ENCODE results near the gene PPP1R14C.

The PPP1R14C gene

DNA sequence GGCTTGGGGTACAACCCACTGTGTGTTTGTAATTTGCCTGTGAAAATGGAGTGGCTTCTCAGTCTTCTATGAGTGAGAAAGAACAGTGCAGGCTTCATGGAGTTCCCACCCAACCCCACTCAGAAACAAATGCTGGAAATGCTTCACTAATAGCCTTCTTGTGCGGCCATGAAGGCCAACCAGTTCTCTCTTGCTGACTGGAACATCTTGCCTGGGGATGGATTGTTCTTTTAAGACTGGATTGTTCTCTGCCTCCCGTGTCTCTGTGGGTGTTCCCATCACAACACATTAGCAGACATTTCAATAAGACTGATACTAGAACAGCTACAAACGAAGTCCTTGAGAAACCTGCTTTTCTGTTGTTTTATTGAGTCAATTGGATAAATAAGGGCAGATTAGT, 110.6 kb downstream of the PPP1R14C start:
- Mint-ChIP-seq H3K4me1 (ENCODE audit: low read depth) (peaks cover 4% of the 10 kb centered on the region), H3K36me3 (ENCODE audit: low read depth) (no peaks in the 10 kb centered on the region), H3K9me3 (no peaks in the 10 kb centered on the region), H3K4me3 (no peak overlapping the region), H3K27ac (no peak overlapping the region), H3K27me3 (peaks cover 27% of the 10 kb centered on the region)
- intact Hi-C loops (cut with micrococcal nuclease): no loop called here

DNA sequence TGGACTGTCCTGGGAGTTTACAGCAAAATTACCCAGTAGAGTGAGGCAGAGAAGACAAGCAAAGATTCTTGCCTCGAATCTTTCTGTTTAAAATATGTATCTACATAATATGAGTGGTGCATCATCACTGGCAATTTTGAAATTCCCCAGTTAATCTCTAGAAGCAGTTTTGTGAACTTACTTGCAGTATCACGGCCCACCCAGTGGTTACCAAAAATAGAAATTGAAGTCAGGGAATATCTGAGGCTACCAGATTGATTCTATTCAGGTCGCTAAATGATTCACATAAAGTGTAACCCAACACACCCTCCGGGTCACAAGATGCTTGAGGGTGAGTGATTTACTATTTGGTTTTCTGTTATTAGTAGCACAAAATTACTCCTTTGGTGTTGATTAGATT, 111.9 kb downstream of the PPP1R14C start:
- peaks cover 26% of the 10 kb centered on the region for H3K27me3 Mint-ChIP-seq
- H3K36me3 Mint-ChIP-seq (ENCODE audit: low read depth): no peaks in the 10 kb centered on the region
- intact Hi-C loops (cut with micrococcal nuclease): no loop called here
- no peak overlapping the region for H3K27ac Mint-ChIP-seq
- H3K4me3 Mint-ChIP-seq: no peak overlapping the region
- H3K4me1 Mint-ChIP-seq (ENCODE audit: low read depth): peaks cover 4% of the 10 kb centered on the region
- no peaks in the 10 kb centered on the region for H3K9me3 Mint-ChIP-seq

DNA sequence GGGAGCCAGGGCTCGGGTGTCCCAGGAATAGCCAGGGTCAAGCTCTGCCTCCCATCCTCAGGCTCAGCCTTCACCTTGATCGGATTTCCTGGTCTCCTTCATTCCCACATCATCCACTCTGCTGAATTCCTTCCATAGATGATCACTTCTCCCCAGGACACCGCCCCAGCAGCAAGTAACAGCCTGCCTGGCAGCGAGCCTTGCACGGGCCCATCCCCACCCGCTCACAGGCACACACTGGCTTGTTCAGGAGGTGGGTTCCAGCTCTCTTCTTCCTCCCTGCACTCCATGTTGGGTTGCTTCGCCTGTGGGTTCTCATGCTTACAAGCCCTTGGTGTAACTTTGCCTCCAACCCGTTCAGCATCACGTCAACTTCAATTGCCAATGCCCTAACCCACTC, 113.0 kb downstream of the PPP1R14C start:
- no peak overlapping the region for H3K27ac Mint-ChIP-seq
- H3K36me3 Mint-ChIP-seq (ENCODE audit: low read depth): no peaks in the 10 kb centered on the region
- H3K27me3 Mint-ChIP-seq: peaks cover 24% of the 10 kb centered on the region
- intact Hi-C loops (cut with micrococcal nuclease): no loop called here
- H3K4me1 Mint-ChIP-seq (ENCODE audit: low read depth): peaks cover 4% of the 10 kb centered on the region
- H3K9me3 Mint-ChIP-seq: no peaks in the 10 kb centered on the region
- no peak overlapping the region for H3K4me3 Mint-ChIP-seq

DNA sequence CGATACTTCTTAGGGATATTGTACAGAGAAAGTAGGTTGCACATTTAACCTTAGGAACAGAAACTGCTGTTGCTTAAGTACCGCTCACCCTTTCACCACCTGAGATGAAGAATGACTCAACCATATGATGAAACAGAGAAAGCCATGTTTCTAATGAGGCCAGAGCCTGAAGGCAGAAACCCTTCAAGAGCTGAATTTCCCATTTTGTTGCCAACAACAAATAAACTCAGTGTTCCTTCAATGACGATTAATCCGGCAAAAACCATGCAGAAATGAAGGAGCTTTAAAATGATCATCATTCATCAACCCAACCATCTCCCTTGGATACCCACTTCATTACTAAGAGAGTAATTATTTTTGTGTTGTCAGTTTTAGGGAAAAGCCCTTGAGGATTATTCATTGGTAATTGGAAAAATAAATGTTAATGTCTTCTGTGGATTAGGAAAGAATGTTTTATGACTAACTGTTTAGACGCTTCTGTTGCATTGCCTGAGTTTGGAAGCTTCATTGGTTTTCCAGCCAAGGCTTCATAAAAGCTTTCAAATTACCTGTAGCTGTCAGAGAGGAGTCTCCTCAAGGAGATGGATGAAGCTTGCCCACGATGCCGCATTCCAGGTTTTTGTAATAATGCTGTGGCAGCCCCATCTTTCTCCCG, 113.9 kb downstream of the PPP1R14C start:
- Mint-ChIP-seq H3K27ac (no peak overlapping the region), H3K4me3 (no peak overlapping the region), H3K36me3 (ENCODE audit: low read depth) (no peaks in the 10 kb centered on the region), H3K9me3 (no peaks in the 10 kb centered on the region), H3K4me1 (ENCODE audit: low read depth) (peaks cover 4% of the 10 kb centered on the region), H3K27me3 (peaks cover 23% of the 10 kb centered on the region)
- intact Hi-C loops (cut with micrococcal nuclease): no loop called here

- Mint-ChIP-seq H3K27me3 (peaks cover 17% of the 10 kb centered on the region), H3K27ac (no peak overlapping the region), H3K4me1 (ENCODE audit: low read depth) (peaks cover 4% of the 10 kb centered on the region), H3K4me3 (no peak overlapping the region), H3K9me3 (no peaks in the 10 kb centered on the region), H3K36me3 (ENCODE audit: low read depth) (no peaks in the 10 kb centered on the region)
- intact Hi-C loops (cut with micrococcal nuclease): no loop called here
These were observed 115.5 kb downstream of the PPP1R14C start for GRCh38 chr6:150258381-150258780.

DNA sequence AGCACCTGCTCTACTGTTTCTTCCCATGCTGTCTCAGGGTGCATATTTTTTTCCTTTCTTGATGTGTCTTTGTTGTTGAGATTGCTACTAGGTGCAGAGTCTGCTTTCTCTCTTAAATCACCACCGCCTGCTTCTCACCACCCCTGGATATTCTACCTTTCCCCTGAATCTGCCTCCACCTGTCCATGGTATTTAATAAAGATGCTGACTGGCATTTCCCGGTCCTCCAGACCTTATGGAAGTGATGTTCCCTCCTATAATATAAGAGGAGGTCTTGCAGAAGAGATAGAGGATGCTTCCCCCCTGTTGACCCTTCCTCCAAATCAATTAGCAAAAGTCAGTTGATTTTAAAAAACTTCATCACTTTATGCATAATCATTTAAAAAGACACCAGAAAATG, 118.1 kb downstream of the PPP1R14C start:
- Mint-ChIP-seq H3K27me3 (peaks cover 21% of the 10 kb centered on the region), H3K4me3 (no peak overlapping the region), H3K4me1 (ENCODE audit: low read depth) (peaks cover 4% of the 10 kb centered on the region), H3K27ac (no peak overlapping the region), H3K9me3 (no peaks in the 10 kb centered on the region), H3K36me3 (ENCODE audit: low read depth) (no peaks in the 10 kb centered on the region)
- intact Hi-C loops (cut with micrococcal nuclease): no loop called here

DNA sequence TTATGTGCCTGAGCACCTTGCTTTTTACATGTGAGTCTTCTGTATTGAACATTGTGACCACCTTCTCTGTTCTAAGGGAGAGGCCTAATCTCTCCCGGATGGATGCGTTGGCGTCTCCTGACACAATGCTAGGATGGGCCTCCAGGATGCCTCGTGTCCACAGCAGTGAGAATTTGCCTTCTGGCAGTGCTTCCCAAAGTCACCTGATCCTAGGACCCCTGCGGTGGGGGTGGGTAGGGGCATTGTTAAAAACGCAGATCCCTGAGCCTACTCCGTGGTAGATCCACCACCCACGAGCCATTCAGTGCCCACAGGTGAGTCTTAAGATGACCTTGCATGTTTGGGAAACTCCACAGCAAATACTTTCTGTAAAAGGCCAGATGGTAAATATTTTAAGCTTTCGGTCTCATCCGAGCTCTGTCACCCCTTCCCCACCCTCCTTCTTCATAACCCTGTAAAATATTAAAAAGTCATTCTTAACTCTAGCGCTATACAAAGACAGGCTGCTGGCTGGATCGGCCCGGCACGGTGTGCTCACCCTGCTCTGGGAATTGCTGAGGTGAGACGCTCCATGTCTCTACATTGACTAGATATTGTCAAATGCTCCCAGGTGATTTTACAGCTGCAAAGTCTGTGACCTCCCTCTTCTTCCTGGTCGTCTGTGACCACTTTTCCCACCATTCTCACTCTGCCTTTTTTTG, 119.3 kb downstream of the PPP1R14C start:
- H3K4me3 Mint-ChIP-seq: no peak overlapping the region
- H3K27me3 Mint-ChIP-seq: peaks cover 18% of the 10 kb centered on the region
- H3K27ac Mint-ChIP-seq: no peak overlapping the region
- intact Hi-C loops (cut with micrococcal nuclease): no loop called here
- H3K4me1 Mint-ChIP-seq (ENCODE audit: low read depth): no peaks in the 10 kb centered on the region
- no peaks in the 10 kb centered on the region for H3K9me3 Mint-ChIP-seq
- H3K36me3 Mint-ChIP-seq (ENCODE audit: low read depth): no peaks in the 10 kb centered on the region

DNA sequence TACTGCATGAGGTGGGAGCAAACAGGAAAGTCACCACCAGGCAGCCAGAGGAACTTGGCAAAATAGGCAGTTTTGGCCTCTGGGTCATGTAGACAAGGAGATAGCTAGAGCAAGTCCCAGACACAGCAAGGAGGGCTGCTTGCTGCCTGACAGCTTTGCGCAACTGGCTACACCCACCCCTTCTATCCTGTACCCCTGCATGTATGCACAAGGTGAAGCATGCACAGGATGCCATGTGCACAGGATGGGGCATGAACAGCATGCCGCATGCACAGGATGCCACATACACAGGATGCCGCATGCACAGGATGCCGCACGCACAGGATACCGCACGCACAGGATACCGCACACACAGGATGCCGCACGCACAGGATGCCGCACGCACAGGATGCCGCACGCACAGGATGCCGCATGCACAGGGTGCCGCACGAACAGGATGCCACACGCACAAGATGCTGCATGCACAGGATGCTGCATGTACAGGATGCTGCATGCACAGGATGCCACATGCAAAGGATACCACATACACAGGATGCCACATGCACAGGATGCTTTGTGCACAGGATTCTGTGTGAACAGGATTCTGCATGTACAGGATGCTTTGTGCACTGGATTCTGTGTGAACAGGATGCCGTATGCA, 121.0 kb downstream of the PPP1R14C start:
- Mint-ChIP-seq H3K27ac (no peak overlapping the region), H3K27me3 (peaks cover 21% of the 10 kb centered on the region), H3K9me3 (no peaks in the 10 kb centered on the region), H3K36me3 (ENCODE audit: low read depth) (no peaks in the 10 kb centered on the region), H3K4me3 (no peak overlapping the region), H3K4me1 (ENCODE audit: low read depth) (no peaks in the 10 kb centered on the region)
- intact Hi-C loops (cut with micrococcal nuclease): no loop called here

- intact Hi-C loops (cut with micrococcal nuclease): no loop called here
- no peaks in the 10 kb centered on the region for H3K4me1 Mint-ChIP-seq (ENCODE audit: low read depth)
- H3K27me3 Mint-ChIP-seq: peaks cover 20% of the 10 kb centered on the region
- H3K27ac Mint-ChIP-seq: no peak overlapping the region
- H3K36me3 Mint-ChIP-seq (ENCODE audit: low read depth): no peaks in the 10 kb centered on the region
- no peaks in the 10 kb centered on the region for H3K9me3 Mint-ChIP-seq
- H3K4me3 Mint-ChIP-seq: no peak overlapping the region
These were observed 123.5 kb downstream of the PPP1R14C start for GRCh38 chr6:150266309-150266708.

GRCh38 chr6:150266963-150267685, 124.3 kb downstream of the PPP1R14C start:
- Mint-ChIP-seq H3K9me3 (no peaks in the 10 kb centered on the region), H3K36me3 (ENCODE audit: low read depth) (no peaks in the 10 kb centered on the region), H3K27ac (no peak overlapping the region), H3K4me3 (no peak overlapping the region), H3K27me3 (peaks cover 20% of the 10 kb centered on the region), H3K4me1 (ENCODE audit: low read depth) (no peaks in the 10 kb centered on the region)
- intact Hi-C loops (cut with micrococcal nuclease): no loop called here

- no peaks in the 10 kb centered on the region for H3K9me3 Mint-ChIP-seq
- peaks cover 17% of the 10 kb centered on the region for H3K27me3 Mint-ChIP-seq
- H3K36me3 Mint-ChIP-seq (ENCODE audit: low read depth): no peaks in the 10 kb centered on the region
- no peak overlapping the region for H3K4me3 Mint-ChIP-seq
- intact Hi-C loops (cut with micrococcal nuclease): no loop called here
- H3K4me1 Mint-ChIP-seq (ENCODE audit: low read depth): no peaks in the 10 kb centered on the region
- no peak overlapping the region for H3K27ac Mint-ChIP-seq
These were observed 125.1 kb downstream of the PPP1R14C start for GRCh38 chr6:150267686-150268561.

DNA sequence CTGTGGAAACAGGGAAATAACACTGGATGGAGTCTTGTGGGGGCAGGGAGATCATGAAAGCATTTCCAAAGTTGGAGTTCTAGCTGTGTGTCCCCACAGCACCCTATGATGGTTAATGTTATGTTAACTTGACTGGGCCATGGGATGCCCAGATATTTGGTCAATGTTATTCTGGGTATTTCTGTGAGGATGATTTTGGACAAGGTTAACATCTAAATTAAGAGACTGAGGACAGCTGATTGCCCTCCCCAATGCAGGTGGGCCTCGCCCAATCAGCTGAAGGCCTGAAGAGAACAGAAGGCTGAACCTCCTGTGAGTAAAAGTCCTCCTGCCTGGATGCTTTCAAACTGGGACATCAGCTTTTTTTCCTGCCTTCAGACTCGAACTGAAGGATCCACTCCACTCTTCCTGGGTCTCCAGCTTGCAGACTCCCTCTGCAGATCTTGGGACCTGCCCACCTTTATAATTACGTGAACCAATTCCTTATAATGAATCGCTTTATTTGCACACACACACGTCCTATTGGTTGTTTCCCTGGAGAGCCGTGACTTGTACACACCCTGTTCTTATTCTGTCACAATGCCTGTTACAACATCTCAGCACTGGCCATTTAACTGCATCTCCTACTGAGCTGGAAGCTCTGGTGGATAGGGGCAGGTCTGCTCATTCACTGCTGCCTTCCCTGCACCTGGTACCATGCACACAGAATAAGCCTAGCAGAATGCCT, 126.4 kb downstream of the PPP1R14C start:
- intact Hi-C loops (cut with micrococcal nuclease): no loop called here
- Mint-ChIP-seq H3K4me1 (ENCODE audit: low read depth) (no peaks in the 10 kb centered on the region), H3K9me3 (no peaks in the 10 kb centered on the region), H3K27me3 (peaks cover 10% of the 10 kb centered on the region), H3K36me3 (ENCODE audit: low read depth) (no peaks in the 10 kb centered on the region), H3K27ac (no peak overlapping the region), H3K4me3 (no peak overlapping the region)

DNA sequence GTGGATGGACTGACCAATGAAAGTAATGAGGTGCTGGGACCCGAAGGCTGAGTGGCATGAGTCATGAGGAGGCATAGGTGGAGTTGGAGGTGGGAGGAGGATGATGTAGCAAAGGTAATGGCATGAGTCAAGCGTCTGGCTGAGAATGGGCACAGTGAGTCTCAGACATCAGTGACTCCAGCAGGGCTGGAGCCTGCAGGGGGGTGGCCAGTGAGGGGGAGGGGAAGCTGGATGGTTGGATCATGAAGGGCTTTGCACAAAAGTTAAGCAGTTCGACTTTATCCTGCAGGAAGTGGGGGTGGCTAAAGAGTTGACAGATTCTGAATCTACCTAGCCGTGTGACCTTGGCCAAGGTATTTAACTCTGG, 127.0 kb downstream of the PPP1R14C start:
- Mint-ChIP-seq H3K27ac (no peak overlapping the region), H3K9me3 (no peaks in the 10 kb centered on the region), H3K4me1 (ENCODE audit: low read depth) (no peaks in the 10 kb centered on the region), H3K27me3 (peaks cover 5% of the 10 kb centered on the region), H3K4me3 (no peak overlapping the region), H3K36me3 (ENCODE audit: low read depth) (no peaks in the 10 kb centered on the region)
- intact Hi-C loops (cut with micrococcal nuclease): no loop called here
